Endothelial cell of umbilical vein (primary cell): ENCODE results near the gene TMC6.

Experiments used
- EZH2 ChIP-seq: IDR thresholded peaks from 2 replicates; pipeline ENCODE4 v1.6.1; 2012; ENCODE audit warnings: borderline replicate concordance, low read depth, mild to moderate bottlenecking, moderate library complexity, low read length, inconsistent platforms; ENCODE audit not compliant: severe bottlenecking
- MYC ChIP-seq: IDR thresholded peaks from one replicate; pipeline ENCODE4 v1.6.1; 2011; ENCODE audit warnings: mild to moderate bottlenecking, low read depth, low read length
- POLR2A ChIP-seq: IDR thresholded peaks from 2 replicates; pipeline ENCODE4 v1.6.1; 2012; ENCODE audit warnings: low read depth, mild to moderate bottlenecking, control low read depth, low read length

DNA sequence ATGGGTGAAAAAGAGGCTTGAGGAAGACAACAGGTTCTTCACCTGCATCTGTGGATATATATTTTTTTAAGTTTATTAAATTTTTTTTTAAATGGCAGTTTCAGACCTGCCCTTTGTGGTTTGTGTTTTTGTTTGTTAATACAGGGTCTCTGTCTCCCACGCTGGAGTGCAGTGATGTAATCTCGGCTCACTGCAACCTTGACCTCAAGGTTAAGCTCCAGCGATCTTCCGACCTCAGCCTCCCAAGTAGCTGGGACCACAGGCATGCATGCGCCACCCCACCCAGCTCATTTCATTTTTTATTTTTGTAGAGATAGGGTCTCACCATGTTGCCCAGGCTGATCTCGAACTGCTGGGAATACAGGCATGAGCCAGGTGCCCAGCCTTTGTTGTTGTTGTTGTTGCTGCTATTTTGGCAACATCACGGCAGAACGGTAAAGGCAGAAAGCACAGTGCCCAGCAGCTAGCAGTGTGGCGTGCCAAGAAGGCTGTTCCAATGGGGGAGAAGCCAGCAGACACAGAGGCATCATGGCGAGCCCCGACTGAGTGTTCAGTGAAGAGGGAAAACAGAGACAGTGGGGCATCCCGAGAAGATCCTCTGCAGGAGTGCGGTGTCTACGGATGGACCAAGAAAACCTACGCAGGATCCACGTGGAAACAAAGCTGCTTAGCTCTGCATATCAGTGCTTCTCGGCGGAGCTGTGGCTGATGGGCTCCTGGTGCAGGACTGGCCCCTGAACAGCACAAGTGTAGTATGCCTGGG, 19.6 kb downstream of the TMC6 start:
- TF ChIP-seq POLR2A, result no peak
- no peak for TF ChIP-seq MYC
- TF ChIP-seq EZH2, result no peak
